AG10803 (cell line): Measurements from ENCODE around the gene STARD13.
A peak's percentile ranks its signal among the peaks of the same experiment; 100 is the strongest.

Experiments used
- DNase-seq: peaks from one replicate; pipeline ENCODE4 v3.0.0; 2010; ENCODE audit warnings: low read depth
- H3K4me3 ChIP-seq: 2 replicates; pipeline ENCODE4 v1.5.1; 2011; ENCODE audit warnings: mild to moderate bottlenecking, low read length, control low read depth
- CTCF ChIP-seq: conservative IDR thresholded peaks from 2 replicates; pipeline ENCODE4 v1.5.1; 2011; ENCODE audit warnings: mild to moderate bottlenecking, low read length, control low read depth, inconsistent platforms

Gene STARD13

GRCh38 chr13:33100886-33101285 lies 184.7 kb downstream of the STARD13 start:
- H3K4me3 ChIP-seq = no peak overlapping the region
- peak; percentile 17 for DNase-seq
- no peak for TF ChIP-seq CTCF

GRCh38 chr13:33099860-33100259 lies 185.7 kb downstream of the STARD13 start:
- no peak for DNase-seq
- TF ChIP-seq CTCF = no peak
- no peak overlapping the region for H3K4me3 ChIP-seq

- H3K4me3 ChIP-seq = no peak overlapping the region
- DNase-seq = peak; percentile 49
- no peak for TF ChIP-seq CTCF
Measured at GRCh38 chr13:33096886-33097605, 188.5 kb downstream of the STARD13 start.

GRCh38 chr13:33092073-33092987 lies 193.2 kb downstream of the STARD13 start:
- no peak for TF ChIP-seq CTCF
- H3K4me3 ChIP-seq = no peak overlapping the region
- DNase-seq = no peak

- no peak for TF ChIP-seq CTCF
- H3K4me3 ChIP-seq = no peak overlapping the region
- no peak for DNase-seq
Measured at GRCh38 chr13:33091415-33091774, 194.2 kb downstream of the STARD13 start.

GRCh38 chr13:33090755-33091414 lies 194.7 kb downstream of the STARD13 start:
- H3K4me3 ChIP-seq = no peak overlapping the region
- no peak for DNase-seq
- TF ChIP-seq CTCF = no peak
